Neutrophil (primary cell): ENCODE results near the gene RAB28.

ENCODE experiments used
- H3K27ac ChIP-seq: fragments of 200-600 bp; sonication (generic); 2 replicates; pipeline ENCODE4 v1.5.1; 2016; ENCODE audit warnings: mild to moderate bottlenecking, moderate library complexity
- H3K27me3 ChIP-seq: fragments of 200-600 bp; sonication (generic); 2 replicates; pipeline ENCODE4 v1.6.0; 2016; ENCODE audit warnings: mild to moderate bottlenecking
- H3K36me3 ChIP-seq: fragments of 200-600 bp; sonication (generic); 2 replicates; pipeline ENCODE4 v1.5.1; 2017
- H3K4me1 ChIP-seq, 2 experiments: fragments of 200-600 bp in 1 of 2; sonication (generic) in 1 of 2; 1 replicate in 1 of 2; 2 replicates in 1 of 2; pipeline versions ENCODE4 v1.5.1 to v1.6.1; 2013 to 2016; ENCODE audit warnings: low read depth in 1 of 2, low read length in 1 of 2, mild to moderate bottlenecking in 1 of 2, moderate library complexity in 1 of 2; ENCODE audit not compliant: control insufficient read depth in 1 of 2, insufficient read depth in 1 of 2
- H3K4me3 ChIP-seq, 2 experiments: fragments of 200-600 bp in 1 of 2; sonication (generic) in 1 of 2; 1 replicate in 1 of 2; 2 replicates in 1 of 2; pipeline ENCODE4 v1.5.1; 2013 to 2016; ENCODE audit warnings: low read depth in 1 of 2, low read length in 1 of 2, mild to moderate bottlenecking in 1 of 2, moderate library complexity in 1 of 2
- H3K9me3 ChIP-seq: fragments of 200-600 bp; sonication (generic); 2 replicates; pipeline ENCODE4 v1.5.1; 2016
- TF ChIP-seq, protein P1 (sequence below): fragments of 200-600 bp; sonication (generic); IDR thresholded peaks from 2 replicates; pipeline ENCODE4 v1.5.1; 2016; ENCODE audit warnings: antibody characterized with exemption

The RAB28 gene

DNA sequence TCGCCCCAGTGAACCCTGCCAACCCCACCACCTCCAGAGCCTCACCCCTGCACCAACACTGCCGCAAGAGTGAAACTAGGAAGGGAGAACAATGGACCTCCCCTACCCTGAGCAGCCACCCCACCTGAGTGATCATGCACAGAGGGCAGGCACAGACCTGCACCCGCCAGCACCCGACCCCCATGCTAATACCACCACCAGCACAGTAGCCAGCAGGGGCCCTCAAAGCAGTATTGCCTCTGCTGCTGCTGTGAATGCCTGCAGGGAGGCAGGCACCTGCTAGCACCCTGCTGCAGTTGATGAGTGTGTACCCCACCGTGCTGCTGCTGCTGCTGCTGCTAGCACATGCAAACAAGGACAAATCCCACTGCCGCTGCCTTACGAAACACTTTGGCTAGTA lies 100.1 kb downstream of the RAB28 start:
- H3K36me3 ChIP-seq: no peaks in the 10 kb centered on the region

GRCh38 chr4:13378973-13379759 lies 105.0 kb downstream of the RAB28 start:
- Histone ChIP-seq H3K36me3 (no peaks in the 10 kb centered on the region), H3K27ac (no peak overlapping the region), H3K4me3 (no peak overlapping the region), H3K27me3 (no peaks in the 10 kb centered on the region), H3K9me3 (no peaks in the 10 kb centered on the region), H3K4me1 (no peaks in the 10 kb centered on the region)
- TF ChIP-seq, protein P1, sequence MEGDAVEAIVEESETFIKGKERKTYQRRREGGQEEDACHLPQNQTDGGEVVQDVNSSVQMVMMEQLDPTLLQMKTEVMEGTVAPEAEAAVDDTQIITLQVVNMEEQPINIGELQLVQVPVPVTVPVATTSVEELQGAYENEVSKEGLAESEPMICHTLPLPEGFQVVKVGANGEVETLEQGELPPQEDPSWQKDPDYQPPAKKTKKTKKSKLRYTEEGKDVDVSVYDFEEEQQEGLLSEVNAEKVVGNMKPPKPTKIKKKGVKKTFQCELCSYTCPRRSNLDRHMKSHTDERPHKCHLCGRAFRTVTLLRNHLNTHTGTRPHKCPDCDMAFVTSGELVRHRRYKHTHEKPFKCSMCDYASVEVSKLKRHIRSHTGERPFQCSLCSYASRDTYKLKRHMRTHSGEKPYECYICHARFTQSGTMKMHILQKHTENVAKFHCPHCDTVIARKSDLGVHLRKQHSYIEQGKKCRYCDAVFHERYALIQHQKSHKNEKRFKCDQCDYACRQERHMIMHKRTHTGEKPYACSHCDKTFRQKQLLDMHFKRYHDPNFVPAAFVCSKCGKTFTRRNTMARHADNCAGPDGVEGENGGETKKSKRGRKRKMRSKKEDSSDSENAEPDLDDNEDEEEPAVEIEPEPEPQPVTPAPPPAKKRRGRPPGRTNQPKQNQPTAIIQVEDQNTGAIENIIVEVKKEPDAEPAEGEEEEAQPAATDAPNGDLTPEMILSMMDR: no peak

More for the DNA sequence above, 100.1 kb downstream of the RAB28 start:
- TF ChIP-seq, protein P1: no peak
- Histone ChIP-seq H3K27ac (no peak overlapping the region), H3K9me3 (no peaks in the 10 kb centered on the region), H3K4me1 (no peaks in the 10 kb centered on the region), H3K4me3 (no peak overlapping the region), H3K27me3 (no peaks in the 10 kb centered on the region)

GRCh38 chr4:13371048-13371447 lies 113.1 kb downstream of the RAB28 start:
- H3K9me3 ChIP-seq: no peaks in the 10 kb centered on the region
- H3K36me3 ChIP-seq: no peaks in the 10 kb centered on the region
- TF ChIP-seq, protein P1: no peak
- H3K4me3 ChIP-seq: no peak overlapping the region
- H3K4me1 ChIP-seq: no peaks in the 10 kb centered on the region
- H3K27me3 ChIP-seq: no peaks in the 10 kb centered on the region
- H3K27ac ChIP-seq: no peak overlapping the region

- TF ChIP-seq, protein P1: no peak
- Histone ChIP-seq H3K4me3 (no peak overlapping the region), H3K27ac (no peak overlapping the region), H3K36me3 (no peaks in the 10 kb centered on the region), H3K9me3 (no peaks in the 10 kb centered on the region), H3K4me1 (no peaks in the 10 kb centered on the region), H3K27me3 (no peaks in the 10 kb centered on the region)
Observed at GRCh38 chr4:13368217-13368616, 115.9 kb downstream of the RAB28 start.

DNA sequence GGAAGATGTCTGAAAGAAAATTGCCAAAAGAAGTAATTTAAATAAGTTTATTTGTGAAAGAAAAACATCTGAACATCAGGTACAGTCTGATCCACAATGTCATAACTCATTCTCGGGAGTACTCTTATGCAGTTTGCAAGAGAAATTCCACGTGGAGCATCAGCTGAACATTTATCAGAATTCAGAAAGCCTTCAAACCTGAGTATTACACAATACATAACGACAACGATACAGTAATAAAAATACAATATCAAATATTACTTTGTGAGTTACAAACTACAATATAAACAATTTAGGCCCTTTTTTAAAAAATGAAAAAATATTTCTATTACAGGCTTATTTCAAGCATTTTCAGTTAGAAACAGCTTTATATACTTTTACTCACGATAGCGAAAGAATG lies 116.4 kb downstream of the RAB28 start:
- no peaks in the 10 kb centered on the region for H3K9me3 ChIP-seq
- no peaks in the 10 kb centered on the region for H3K4me1 ChIP-seq
- TF ChIP-seq, protein P1: no peak
- no peaks in the 10 kb centered on the region for H3K36me3 ChIP-seq
- no peak overlapping the region for H3K4me3 ChIP-seq
- H3K27ac ChIP-seq: no peak overlapping the region
- H3K27me3 ChIP-seq: no peaks in the 10 kb centered on the region
